AML-193 (cell line): Measurements from ENCODE around the gene STXBP5L.
"Not testable (repeated sequence)": the region's sequence is repeated elsewhere in the genome, so short reads cannot be mapped to it uniquely, and the experiment has no call there.

Source experiments
- DNase-seq, 2 experiments: peaks; one replicate each; lab custom pipeline; 2025; lab: John Stamatoyannopoulos, UW

STXBP5L gene

GRCh38 chr3:121430664-121431215 is 522.7 kb downstream of the STXBP5L start:
- no peak for DNase-seq

DNA sequence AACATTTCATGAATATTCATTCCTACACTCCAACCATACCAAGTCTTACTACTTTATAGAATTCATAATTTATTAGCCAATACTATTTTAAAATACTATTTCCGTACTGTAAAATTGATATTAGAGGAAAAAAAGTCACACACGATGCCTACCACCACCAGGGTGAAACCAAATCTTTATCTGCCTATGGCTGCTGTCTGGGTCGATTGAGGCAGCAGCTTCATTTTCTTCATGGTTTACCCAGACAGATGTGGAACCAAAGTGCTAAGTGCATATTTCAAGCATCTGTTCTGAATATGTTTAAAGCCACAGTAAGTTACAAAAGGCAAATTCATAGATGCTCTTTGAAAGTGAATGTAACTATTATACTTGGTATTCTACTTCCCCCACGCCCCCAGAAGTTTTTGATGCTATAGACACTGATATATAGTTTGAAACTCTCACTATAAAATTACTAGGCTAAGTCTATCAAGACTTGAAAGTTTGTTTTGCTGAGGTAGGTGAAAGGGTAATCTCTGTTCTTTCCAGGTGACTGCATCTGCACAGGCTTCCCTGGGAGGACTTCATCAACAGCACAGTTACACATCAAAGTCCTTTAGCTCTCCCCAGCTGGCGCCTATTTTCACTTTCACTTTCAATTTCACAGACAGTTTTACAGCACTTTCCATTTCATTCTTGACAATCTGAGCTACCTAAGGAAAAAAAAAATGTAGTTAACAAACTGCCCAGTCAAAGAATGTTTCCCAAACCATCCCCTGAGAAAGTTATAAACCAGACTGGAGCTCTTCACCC is 523.9 kb downstream of the STXBP5L start:
- no peak for DNase-seq

- DNase-seq: no peak
These were observed 528.1 kb downstream of the STXBP5L start for GRCh38 chr3:121436074-121436473.

DNA sequence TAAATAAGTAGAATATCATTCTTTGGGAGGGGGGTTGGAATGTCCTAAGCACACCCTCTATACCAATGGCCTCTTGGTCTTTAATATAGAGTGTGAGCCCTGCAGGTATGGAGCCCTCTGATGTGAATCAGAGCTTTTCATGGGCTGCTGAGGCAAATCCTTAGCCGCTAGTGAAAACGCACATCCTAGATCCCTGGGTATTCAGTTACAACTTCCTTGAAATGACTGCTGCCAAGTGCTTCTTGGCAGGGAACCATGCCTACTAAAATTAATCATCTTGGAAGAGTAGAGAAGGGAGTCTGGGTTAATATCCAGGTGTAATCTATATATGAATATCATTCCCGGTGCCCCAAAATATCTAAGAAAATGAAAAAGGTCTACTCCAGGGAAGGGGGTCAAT is 528.6 kb downstream of the STXBP5L start:
- no peak for DNase-seq

DNA sequence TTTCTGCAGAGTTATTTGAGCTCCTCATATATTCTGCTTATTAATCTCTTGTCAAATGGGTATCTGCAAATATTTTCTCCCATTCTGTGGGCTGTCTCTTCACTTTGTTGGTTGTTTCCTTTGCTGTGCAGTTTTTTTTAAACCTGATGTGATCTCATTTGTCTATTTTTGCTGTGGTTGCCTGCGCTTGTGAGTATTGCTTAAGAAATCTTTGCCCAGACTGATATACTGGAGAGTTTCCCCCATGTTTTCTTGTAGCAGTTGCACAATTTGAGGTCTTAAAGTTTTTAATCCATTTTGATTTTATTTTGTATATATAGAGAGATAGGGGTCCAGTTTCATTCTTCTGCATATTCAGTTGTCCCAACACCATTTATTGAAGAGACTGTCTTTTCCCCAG is 535.5 kb downstream of the STXBP5L start:
- no peak for DNase-seq

GRCh38 chr3:121451752-121452151 is 543.7 kb downstream of the STXBP5L start:
- DNase-seq: not testable (repeated sequence)

DNA sequence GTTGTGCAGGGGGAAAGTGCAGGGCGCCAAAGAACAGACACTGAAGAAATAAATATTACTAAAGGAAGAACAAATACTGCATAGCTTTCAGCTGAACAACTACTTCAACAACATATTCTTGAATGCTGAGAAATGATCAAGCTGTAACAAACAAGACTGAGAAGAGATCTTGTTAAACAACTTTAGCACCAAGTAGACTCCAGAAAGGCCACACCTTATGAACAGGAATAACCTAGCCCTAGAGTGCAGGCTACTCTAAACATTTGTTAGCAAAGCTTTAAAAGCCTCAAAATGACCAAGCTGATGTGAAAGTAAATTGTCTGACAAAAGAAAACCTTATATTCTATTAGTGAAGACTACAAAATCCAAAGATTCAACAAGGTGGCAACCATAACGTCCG is 554.6 kb downstream of the STXBP5L start:
- DNase-seq: no peak

DNA sequence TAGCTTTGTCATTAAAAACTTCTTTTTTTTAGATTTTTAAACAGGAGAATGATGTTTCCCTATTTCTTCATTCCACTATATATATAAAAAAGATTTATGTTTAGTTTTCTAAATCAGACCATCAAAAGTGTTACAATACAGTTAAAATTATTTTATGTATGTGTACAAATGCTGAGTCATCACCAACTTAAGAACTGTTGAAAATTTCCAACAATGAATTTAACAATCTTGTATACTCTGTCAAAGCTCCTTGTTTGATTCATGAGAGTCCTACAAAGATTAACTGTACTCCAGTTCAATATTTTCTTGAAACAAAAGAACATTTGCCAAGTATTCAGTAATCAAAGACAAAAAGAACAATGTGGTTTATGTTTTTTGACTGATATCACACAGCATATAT is 555.7 kb downstream of the STXBP5L start:
- no peak for DNase-seq

GRCh38 chr3:121467085-121467484 is 559.1 kb downstream of the STXBP5L start:
- DNase-seq: no peak

- no peak for DNase-seq
These were observed 565.0 kb downstream of the STXBP5L start for GRCh38 chr3:121473001-121473400.
